Measurements from ENCODE around the gene TAF11L3. TPM values are rescaled to one million over a fixed set of nuclear protein-coding genes. Genes with fewer than 3 reads are reported as not detected.
"Not testable (repeated sequence)": the region's sequence is repeated elsewhere in the genome, so short reads cannot be mapped to it uniquely, and the experiment has no call there.

Gene TAF11L3
- total RNA-seq (2022) (not detected in 2 replicates), Bru-seq, nascent RNA (not detected), BruChase-seq, experiment 1, labeled RNA remaining after a 6-hour chase (not detected), BruChase-seq, experiment 2, labeled RNA remaining after a 2-hour chase (not detected)
- long read RNA-seq, result 0 reads

DNA sequence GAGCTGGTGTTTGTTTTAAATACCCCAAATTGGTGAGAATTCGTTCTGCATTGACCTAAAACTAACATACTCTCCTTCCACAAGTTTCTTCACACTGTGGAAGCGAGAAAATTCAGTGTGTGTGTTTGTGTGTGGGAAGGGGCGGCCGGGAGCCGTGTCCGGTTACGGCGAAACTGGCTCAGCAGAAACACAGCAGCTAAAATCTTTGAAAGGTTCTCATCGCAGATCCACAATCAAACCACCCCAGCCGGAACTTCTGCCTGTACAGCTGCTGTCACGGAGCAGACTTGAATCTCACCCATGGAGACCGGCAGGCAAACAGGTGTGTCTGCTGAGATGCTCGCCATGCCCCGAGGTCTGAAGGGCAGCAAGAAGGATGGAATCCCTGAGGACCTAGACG is at the start of gene TAF11L3:
Gene TAF11L3, plus strand, starts transcription at position 301 of the 400 bp plus-strand sequence.
- CTCF ChIA-PET; H3K4me3 Mint-ChIP-seq (ENCODE audit: unreplicated experiment); intact Hi-C loops (cut with micrococcal nuclease); H3K27ac Mint-ChIP-seq (ENCODE audit: low read depth, unreplicated experiment); POLR2A ChIA-PET; H3K27me3 Mint-ChIP-seq (ENCODE audit: insufficient read depth, unreplicated experiment); BruUV-seq (replicated peaks); H3K9me3 Mint-ChIP-seq (ENCODE audit: unreplicated experiment); DNase-seq (ENCODE audit: unreplicated experiment); H3K36me3 Mint-ChIP-seq (ENCODE audit: insufficient read depth, unreplicated experiment); H3K4me1 Mint-ChIP-seq (ENCODE audit: insufficient read depth, unreplicated experiment): not testable (repeated sequence)

DNA sequence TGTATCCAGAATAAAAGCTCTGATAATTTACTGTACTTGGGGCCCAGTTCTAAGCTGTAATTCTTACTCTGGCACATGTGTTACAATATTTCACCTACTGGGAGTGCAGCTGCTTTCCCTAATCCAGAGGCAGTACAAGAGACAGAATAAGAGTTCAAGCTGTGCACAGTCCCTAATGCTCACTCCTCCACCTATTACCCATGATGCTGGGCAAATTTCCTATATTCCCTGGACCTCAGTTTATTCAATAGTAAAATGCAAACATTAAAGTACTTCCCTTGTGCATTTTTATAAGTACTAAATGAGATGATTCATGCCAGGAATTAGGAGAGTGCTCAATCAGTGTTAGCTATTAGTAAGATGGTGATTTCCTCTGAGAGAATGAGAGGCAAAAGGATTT is 48.1 kb upstream of the TAF11L3 start:
- Mint-ChIP-seq H3K36me3 (ENCODE audit: insufficient read depth, unreplicated experiment) (no peaks in the 10 kb centered on the region), H3K9me3 (ENCODE audit: unreplicated experiment) (no peaks in the 10 kb centered on the region), H3K27me3 (ENCODE audit: insufficient read depth, unreplicated experiment) (no peaks in the 10 kb centered on the region), H3K4me3 (ENCODE audit: unreplicated experiment) (no peak overlapping the region), H3K27ac (ENCODE audit: low read depth, unreplicated experiment) (no peak overlapping the region), H3K4me1 (ENCODE audit: insufficient read depth, unreplicated experiment) (no peaks in the 10 kb centered on the region)
- CTCF ChIA-PET, result no interaction called here
- BruUV-seq (replicated peaks), result no TSS peak
- intact Hi-C loops (cut with micrococcal nuclease), result no loop called here
- DNase-seq (ENCODE audit: unreplicated experiment), result no peak
- POLR2A ChIA-PET, result interaction anchor here (1.4 kb wide), 1 partner anchor 15 kb away, joined by 3 read pairs; no protein-coding TSS in a partner anchor
- TF ChIP-seq, protein P1, sequence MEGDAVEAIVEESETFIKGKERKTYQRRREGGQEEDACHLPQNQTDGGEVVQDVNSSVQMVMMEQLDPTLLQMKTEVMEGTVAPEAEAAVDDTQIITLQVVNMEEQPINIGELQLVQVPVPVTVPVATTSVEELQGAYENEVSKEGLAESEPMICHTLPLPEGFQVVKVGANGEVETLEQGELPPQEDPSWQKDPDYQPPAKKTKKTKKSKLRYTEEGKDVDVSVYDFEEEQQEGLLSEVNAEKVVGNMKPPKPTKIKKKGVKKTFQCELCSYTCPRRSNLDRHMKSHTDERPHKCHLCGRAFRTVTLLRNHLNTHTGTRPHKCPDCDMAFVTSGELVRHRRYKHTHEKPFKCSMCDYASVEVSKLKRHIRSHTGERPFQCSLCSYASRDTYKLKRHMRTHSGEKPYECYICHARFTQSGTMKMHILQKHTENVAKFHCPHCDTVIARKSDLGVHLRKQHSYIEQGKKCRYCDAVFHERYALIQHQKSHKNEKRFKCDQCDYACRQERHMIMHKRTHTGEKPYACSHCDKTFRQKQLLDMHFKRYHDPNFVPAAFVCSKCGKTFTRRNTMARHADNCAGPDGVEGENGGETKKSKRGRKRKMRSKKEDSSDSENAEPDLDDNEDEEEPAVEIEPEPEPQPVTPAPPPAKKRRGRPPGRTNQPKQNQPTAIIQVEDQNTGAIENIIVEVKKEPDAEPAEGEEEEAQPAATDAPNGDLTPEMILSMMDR (IDR thresholded peaks at IDR 0.05; ENCODE audit: unreplicated experiment), result no peak

- DNase-seq (ENCODE audit: unreplicated experiment); BruUV-seq (replicated peaks); H3K9me3 Mint-ChIP-seq (ENCODE audit: unreplicated experiment); POLR2A ChIA-PET; CTCF ChIA-PET; H3K4me1 Mint-ChIP-seq (ENCODE audit: insufficient read depth, unreplicated experiment); H3K27me3 Mint-ChIP-seq (ENCODE audit: insufficient read depth, unreplicated experiment); intact Hi-C loops (cut with micrococcal nuclease); H3K36me3 Mint-ChIP-seq (ENCODE audit: insufficient read depth, unreplicated experiment); H3K4me3 Mint-ChIP-seq (ENCODE audit: unreplicated experiment); H3K27ac Mint-ChIP-seq (ENCODE audit: low read depth, unreplicated experiment): not testable (repeated sequence)
Measured at GRCh38 chr5:17475064-17475463, 43.1 kb upstream of the TAF11L3 start.

DNA sequence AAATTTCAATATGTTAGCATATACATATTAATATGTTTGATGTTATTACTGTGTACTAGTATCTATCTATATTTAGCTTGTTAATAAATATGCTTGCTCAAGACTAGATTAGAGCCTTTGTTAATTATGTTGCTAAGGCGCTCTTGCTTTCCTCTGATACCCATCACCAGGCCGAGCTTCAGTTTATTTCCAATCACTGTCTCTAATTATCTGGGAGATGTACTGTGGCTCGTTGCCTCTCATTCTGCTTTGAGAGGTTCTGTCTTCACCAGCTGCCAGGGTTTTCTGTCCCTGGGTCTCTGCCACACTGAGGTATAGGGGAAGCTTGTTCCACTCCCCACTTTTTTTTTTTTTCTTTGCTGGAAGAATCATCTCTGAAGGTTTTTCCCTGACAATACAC is 41.1 kb upstream of the TAF11L3 start:
- TF ChIP-seq, protein P1 (IDR thresholded peaks at IDR 0.05; ENCODE audit: unreplicated experiment), result no peak
- H3K27me3 Mint-ChIP-seq (ENCODE audit: insufficient read depth, unreplicated experiment), result no peaks in the 10 kb centered on the region
- no peak overlapping the region for H3K27ac Mint-ChIP-seq (ENCODE audit: low read depth, unreplicated experiment)
- ChIA-PET CTCF (no interaction called here), POLR2A (no interaction called here)
- no peak overlapping the region for H3K4me3 Mint-ChIP-seq (ENCODE audit: unreplicated experiment)
- DNase-seq (ENCODE audit: unreplicated experiment), result no peak
- no TSS peak for BruUV-seq (replicated peaks)
- H3K4me1 Mint-ChIP-seq (ENCODE audit: insufficient read depth, unreplicated experiment), result no peaks in the 10 kb centered on the region
- intact Hi-C loops (cut with micrococcal nuclease), result no loop called here
- H3K9me3 Mint-ChIP-seq (ENCODE audit: unreplicated experiment), result no peaks in the 10 kb centered on the region
- no peaks in the 10 kb centered on the region for H3K36me3 Mint-ChIP-seq (ENCODE audit: insufficient read depth, unreplicated experiment)

DNA sequence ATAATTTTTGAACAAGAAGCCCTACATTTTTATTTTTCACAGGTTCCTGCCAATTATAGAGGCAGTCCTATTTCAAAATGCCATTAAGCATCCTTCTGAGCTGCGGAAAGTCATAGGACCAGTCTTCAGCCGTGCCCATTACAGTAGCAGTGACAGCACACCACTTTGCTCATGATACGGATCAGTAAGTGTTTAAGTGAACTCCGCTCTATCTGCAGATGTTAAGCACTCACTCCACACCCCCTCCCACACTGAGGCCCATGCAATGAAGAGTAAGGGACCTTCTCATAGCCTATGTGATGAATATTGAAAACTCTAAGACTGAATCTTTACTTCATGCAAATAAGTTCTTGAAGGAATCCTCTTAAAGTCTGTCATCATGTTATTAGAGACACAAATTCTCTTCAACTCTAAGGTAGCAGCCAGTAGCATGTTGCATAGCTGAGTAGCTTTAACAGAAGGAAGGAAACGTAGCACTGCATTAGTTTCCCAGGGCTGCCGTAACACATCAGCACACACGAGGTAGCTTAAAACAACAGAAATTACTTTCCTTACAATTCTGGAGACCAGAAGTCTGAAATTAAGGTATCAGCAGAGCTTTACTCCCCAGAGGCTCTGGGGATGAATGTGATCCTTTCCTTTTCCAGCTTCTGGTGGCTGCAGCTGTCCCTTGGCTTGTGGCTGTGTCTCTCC is 40.4 kb upstream of the TAF11L3 start:
- TF ChIP-seq, protein P1 (IDR thresholded peaks at IDR 0.05; ENCODE audit: unreplicated experiment), result no peak
- CTCF ChIA-PET, result interaction anchor here (0.7 kb wide), 1 partner anchor 406 kb away, joined by 4 read pairs; no protein-coding TSS in a partner anchor
- no peak overlapping the region for H3K4me3 Mint-ChIP-seq (ENCODE audit: unreplicated experiment)
- H3K27ac Mint-ChIP-seq (ENCODE audit: low read depth, unreplicated experiment), result no peak overlapping the region
- POLR2A ChIA-PET, result interaction anchor here (0.6 kb wide), 1 partner anchor 626 kb away, joined by 4 read pairs; no protein-coding TSS in a partner anchor
- H3K4me1 Mint-ChIP-seq (ENCODE audit: insufficient read depth, unreplicated experiment), result no peaks in the 10 kb centered on the region
- H3K36me3 Mint-ChIP-seq (ENCODE audit: insufficient read depth, unreplicated experiment), result no peaks in the 10 kb centered on the region
- no peak for DNase-seq (ENCODE audit: unreplicated experiment)
- H3K9me3 Mint-ChIP-seq (ENCODE audit: unreplicated experiment), result no peaks in the 10 kb centered on the region
- intact Hi-C loops (cut with micrococcal nuclease), result no loop called here
- H3K27me3 Mint-ChIP-seq (ENCODE audit: insufficient read depth, unreplicated experiment), result no peaks in the 10 kb centered on the region
- no TSS peak for BruUV-seq (replicated peaks)
